Measurements from ENCODE around the gene NRP2.

Gene NRP2

GRCh38 chr2:205682239-205682970 is at the start of gene NRP2:
NRP2 (plus strand) TSS chr2:205682501; CDS start chr2:205683291, 790 bp downstream.
- DNase-seq, result peak; percentile 34 to 49
- no peak for TF ChIP-seq GATA1 (IDR thresholded peaks at IDR 0.05; ENCODE audit: low read depth, low read length)
- TF ChIP-seq POLR2A (IDR thresholded peaks at IDR 0.05; ENCODE audit: low read length), result no peak

- no peak for DNase-seq
- TF ChIP-seq POLR2A (IDR thresholded peaks at IDR 0.05; ENCODE audit: low read length) (no peak), GATA1 (IDR thresholded peaks at IDR 0.05; ENCODE audit: low read depth, low read length) (no peak)
Observed at GRCh38 chr2:205633994-205634393, 48.3 kb upstream of the NRP2 start.

GRCh38 chr2:205636549-205637319 is 45.6 kb upstream of the NRP2 start:
- DNase-seq, result no peak
- TF ChIP-seq POLR2A (IDR thresholded peaks at IDR 0.05; ENCODE audit: low read length) (no peak), GATA1 (IDR thresholded peaks at IDR 0.05; ENCODE audit: low read depth, low read length) (no peak)

- no peak for DNase-seq
- no peak for TF ChIP-seq POLR2A (IDR thresholded peaks at IDR 0.05; ENCODE audit: low read length)
- TF ChIP-seq GATA1 (IDR thresholded peaks at IDR 0.05; ENCODE audit: low read depth, low read length), result no peak
Observed at GRCh38 chr2:205637320-205637602, 45.0 kb upstream of the NRP2 start.

GRCh38 chr2:205637779-205638503 is 44.4 kb upstream of the NRP2 start:
- no peak for TF ChIP-seq GATA1 (IDR thresholded peaks at IDR 0.05; ENCODE audit: low read depth, low read length)
- TF ChIP-seq POLR2A (IDR thresholded peaks at IDR 0.05; ENCODE audit: low read length), result no peak

GRCh38 chr2:205640716-205641115 is 41.6 kb upstream of the NRP2 start:
- TF ChIP-seq POLR2A (IDR thresholded peaks at IDR 0.05; ENCODE audit: low read length), result no peak
- no peak for TF ChIP-seq GATA1 (IDR thresholded peaks at IDR 0.05; ENCODE audit: low read depth, low read length)
- DNase-seq, result no peak

More at GRCh38 chr2:205637779-205638503, 44.4 kb upstream of the NRP2 start:
- DNase-seq, result no peak

- TF ChIP-seq GATA1 (IDR thresholded peaks at IDR 0.05; ENCODE audit: low read depth, low read length), result no peak
- no peak for TF ChIP-seq POLR2A (IDR thresholded peaks at IDR 0.05; ENCODE audit: low read length)
Observed at GRCh38 chr2:205642599-205643356, 39.5 kb upstream of the NRP2 start.

GRCh38 chr2:205643391-205643885 is 38.9 kb upstream of the NRP2 start:
- DNase-seq, result no peak
- no peak for TF ChIP-seq POLR2A (IDR thresholded peaks at IDR 0.05; ENCODE audit: low read length)
- TF ChIP-seq GATA1 (IDR thresholded peaks at IDR 0.05; ENCODE audit: low read depth, low read length), result no peak

More at GRCh38 chr2:205642599-205643356, 39.5 kb upstream of the NRP2 start:
- DNase-seq, result no peak

GRCh38 chr2:205644018-205644417 is 38.3 kb upstream of the NRP2 start:
- DNase-seq, result no peak

GRCh38 chr2:205646680-205647079 is 35.6 kb upstream of the NRP2 start:
- no peak for DNase-seq
- TF ChIP-seq POLR2A (IDR thresholded peaks at IDR 0.05; ENCODE audit: low read length) (no peak), GATA1 (IDR thresholded peaks at IDR 0.05; ENCODE audit: low read depth, low read length) (no peak)

More at GRCh38 chr2:205644018-205644417, 38.3 kb upstream of the NRP2 start:
- TF ChIP-seq GATA1 (IDR thresholded peaks at IDR 0.05; ENCODE audit: low read depth, low read length) (no peak), POLR2A (IDR thresholded peaks at IDR 0.05; ENCODE audit: low read length) (no peak)

- TF ChIP-seq GATA1 (IDR thresholded peaks at IDR 0.05; ENCODE audit: low read depth, low read length) (no peak), POLR2A (IDR thresholded peaks at IDR 0.05; ENCODE audit: low read length) (no peak)
- DNase-seq, result no peak
Observed at GRCh38 chr2:205650450-205650849, 31.9 kb upstream of the NRP2 start.

GRCh38 chr2:205650931-205651330 is 31.4 kb upstream of the NRP2 start:
- DNase-seq, result no peak
- no peak for TF ChIP-seq POLR2A (IDR thresholded peaks at IDR 0.05; ENCODE audit: low read length)
- no peak for TF ChIP-seq GATA1 (IDR thresholded peaks at IDR 0.05; ENCODE audit: low read depth, low read length)

- DNase-seq, result no peak
- TF ChIP-seq GATA1 (IDR thresholded peaks at IDR 0.05; ENCODE audit: low read depth, low read length), result no peak
- TF ChIP-seq POLR2A (IDR thresholded peaks at IDR 0.05; ENCODE audit: low read length), result no peak
Observed at GRCh38 chr2:205651719-205652118, 30.6 kb upstream of the NRP2 start.

Data from erythroblast (primary cell).